Upper lobe of left lung (tissue), 4 donors: Measurements from ENCODE around the gene USP24.

Experiments
- EP300 ChIP-seq, 4 donors: sonication (generic); formaldehyde crosslinking; IDR thresholded peaks; one replicate each; pipeline ENCODE4 v1.5.1; 2017; ENCODE audit warnings: antibody characterized with exemption in 4 of 4, control low read depth in 2 of 4
- POLR2A ChIP-seq, 4 donors: fragments of 450-650 bp; IDR thresholded peaks; one replicate each; pipeline ENCODE4 v1.5.1; 2016 to 2017; ENCODE audit warnings: antibody characterized with exemption in 4 of 4, mild to moderate bottlenecking in 2 of 4
- POLR2AphosphoS5 ChIP-seq, 2 donors: sonication (generic); formaldehyde crosslinking; IDR thresholded peaks; one replicate each; pipeline ENCODE4 v1.5.1; 2017; ENCODE audit warnings: antibody characterized with exemption in 2 of 2
- TF ChIP-seq, protein P1 (sequence below), 6 experiments: fragments of 450-650 bp in 4 of 6; fragments of 200-600 bp in 2 of 6; sonication (generic) in 2 of 6; IDR thresholded peaks; one replicate each; pipeline ENCODE4 v1.5.1; 2016 to 2019; ENCODE audit warnings: antibody characterized with exemption in 6 of 6

DNA sequence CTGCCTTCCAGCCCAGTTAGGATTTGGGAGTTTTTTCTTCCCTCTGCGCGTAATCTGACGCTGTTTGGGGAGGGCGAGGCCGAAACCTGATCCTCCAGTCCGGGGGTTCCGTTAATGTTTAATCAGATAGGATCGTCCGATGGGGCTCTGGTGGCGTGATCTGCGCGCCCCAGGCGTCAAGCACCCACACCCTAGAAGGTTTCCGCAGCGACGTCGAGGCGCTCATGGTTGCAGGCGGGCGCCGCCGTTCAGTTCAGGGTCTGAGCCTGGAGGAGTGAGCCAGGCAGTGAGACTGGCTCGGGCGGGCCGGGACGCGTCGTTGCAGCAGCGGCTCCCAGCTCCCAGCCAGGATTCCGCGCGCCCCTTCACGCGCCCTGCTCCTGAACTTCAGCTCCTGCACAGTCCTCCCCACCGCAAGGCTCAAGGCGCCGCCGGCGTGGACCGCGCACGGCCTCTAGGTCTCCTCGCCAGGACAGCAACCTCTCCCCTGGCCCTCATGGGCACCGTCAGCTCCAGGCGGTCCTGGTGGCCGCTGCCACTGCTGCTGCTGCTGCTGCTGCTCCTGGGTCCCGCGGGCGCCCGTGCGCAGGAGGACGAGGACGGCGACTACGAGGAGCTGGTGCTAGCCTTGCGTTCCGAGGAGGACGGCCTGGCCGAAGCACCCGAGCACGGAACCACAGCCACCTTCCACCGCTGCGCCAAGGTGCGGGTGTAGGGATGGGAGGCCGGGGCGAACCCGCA is 175.7 kb downstream of the USP24 start, which contains the start of gene PCSK9:
- TF ChIP-seq POLR2AphosphoS5 (IDR thresholded peaks at IDR 0.05): peak in 1 of 2 donors; percentile 86
- TF ChIP-seq, protein P1, sequence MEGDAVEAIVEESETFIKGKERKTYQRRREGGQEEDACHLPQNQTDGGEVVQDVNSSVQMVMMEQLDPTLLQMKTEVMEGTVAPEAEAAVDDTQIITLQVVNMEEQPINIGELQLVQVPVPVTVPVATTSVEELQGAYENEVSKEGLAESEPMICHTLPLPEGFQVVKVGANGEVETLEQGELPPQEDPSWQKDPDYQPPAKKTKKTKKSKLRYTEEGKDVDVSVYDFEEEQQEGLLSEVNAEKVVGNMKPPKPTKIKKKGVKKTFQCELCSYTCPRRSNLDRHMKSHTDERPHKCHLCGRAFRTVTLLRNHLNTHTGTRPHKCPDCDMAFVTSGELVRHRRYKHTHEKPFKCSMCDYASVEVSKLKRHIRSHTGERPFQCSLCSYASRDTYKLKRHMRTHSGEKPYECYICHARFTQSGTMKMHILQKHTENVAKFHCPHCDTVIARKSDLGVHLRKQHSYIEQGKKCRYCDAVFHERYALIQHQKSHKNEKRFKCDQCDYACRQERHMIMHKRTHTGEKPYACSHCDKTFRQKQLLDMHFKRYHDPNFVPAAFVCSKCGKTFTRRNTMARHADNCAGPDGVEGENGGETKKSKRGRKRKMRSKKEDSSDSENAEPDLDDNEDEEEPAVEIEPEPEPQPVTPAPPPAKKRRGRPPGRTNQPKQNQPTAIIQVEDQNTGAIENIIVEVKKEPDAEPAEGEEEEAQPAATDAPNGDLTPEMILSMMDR (IDR thresholded peaks at IDR 0.05): no peak
- TF ChIP-seq POLR2A (IDR thresholded peaks at IDR 0.05): peak in 2 of 4 donors; percentile 62 to 64
- peak in 1 of 4 donors; percentile 72 for TF ChIP-seq EP300 (IDR thresholded peaks at IDR 0.05)
